SK-N-SH (cell line): ENCODE data around the gene LRAT. TPM values are rescaled to one million over a fixed set of nuclear protein-coding genes. Genes with fewer than 3 reads are reported as not detected.

Experiments used
- CTCF ChIA-PET: fragments of 300-600, 350-600 bp; formaldehyde crosslinking; extraction: SDS; loops from one replicate; lab custom pipeline; 2021; lab: Yijun Ruan, JAX
- POLR2A ChIA-PET: fragments of 350-600 bp; sonication (Branson Sonifier 250); formaldehyde crosslinking; extraction: SDS; loops from one replicate; lab custom pipeline; 2020; ENCODE audit warnings: antibody characterized with exemption, inconsistent platforms; lab: Yijun Ruan, JAX
- DNase-seq: peaks from one replicate; pipeline ENCODE4 v3.0.0; 2012
- H2AFZ ChIP-seq: fragments of 200-600 bp; sonication (generic); 2 replicates; pipeline ENCODE4 v1.8.1; 2016; ENCODE audit warnings: antibody characterized with exemption, mild to moderate bottlenecking, low read depth
- H3F3A ChIP-seq: fragments of 200-600 bp; sonication (generic); replicated peaks from 2 replicates; pipeline ENCODE3; 2016; ENCODE audit warnings: antibody characterized with exemption, mild to moderate bottlenecking; ENCODE audit not compliant: insufficient read depth
- H3K27ac ChIP-seq, 2 experiments: fragments of 200-500 bp in 1 of 2; fragments of 200-600 bp in 1 of 2; sonication (Bioruptor generic) in 1 of 2; sonication (generic), shearing (Covaris generic) in 1 of 2; 2 replicates each; pipeline versions ENCODE4 v1.5.1 to v1.6.1; 2014 to 2016; ENCODE audit warnings: low read depth in 2 of 2, inconsistent platforms in 1 of 2, low read length in 1 of 2, mild to moderate bottlenecking in 1 of 2, mixed read lengths in 1 of 2
- H3K27me3 ChIP-seq: fragments of 200-600 bp; sonication (generic), shearing (Covaris generic); 2 replicates; pipeline ENCODE4 v1.6.1; 2016; ENCODE audit warnings: mixed run types; ENCODE audit not compliant: insufficient read depth
- H3K36me3 ChIP-seq, 2 experiments: fragments of 200-500 bp in 1 of 2; fragments of 200-600 bp in 1 of 2; sonication (Bioruptor generic) in 1 of 2; sonication (generic) in 1 of 2; replicated peaks in 1 of 2; 2 replicates each; pipeline versions ENCODE3 to v1.5.1; 2014 to 2016; ENCODE audit warnings: low read length in 1 of 2, mild to moderate bottlenecking in 1 of 2; ENCODE audit not compliant: insufficient read depth in 2 of 2, control insufficient read depth in 1 of 2
- H3K4me1 ChIP-seq, 2 experiments: fragments of 200-500 bp in 1 of 2; fragments of 200-600 bp in 1 of 2; sonication (Bioruptor generic) in 1 of 2; sonication (generic), shearing (Covaris generic) in 1 of 2; 2 replicates each; pipeline versions ENCODE4 v1.5.1 to v1.6.1; 2014 to 2016; ENCODE audit warnings: low read depth in 1 of 2, low read length in 1 of 2, mixed run types in 1 of 2; ENCODE audit not compliant: insufficient read depth in 2 of 2, control insufficient read depth in 1 of 2
- H3K4me2 ChIP-seq: fragments of 200-600 bp; sonication (generic), shearing (Covaris generic); 2 replicates; pipeline ENCODE4 v1.6.1; 2017; ENCODE audit warnings: mixed run types
- H3K4me3 ChIP-seq, 2 experiments: fragments of 200-500 bp in 1 of 2; fragments of 200-600 bp in 1 of 2; sonication (Bioruptor generic) in 1 of 2; sonication (generic), shearing (Covaris generic) in 1 of 2; 2 replicates each; pipeline versions ENCODE4 v1.5.1 to v1.8.1; 2014 to 2016; ENCODE audit warnings: low read depth in 2 of 2, inconsistent platforms in 1 of 2, low read length in 1 of 2, mild to moderate bottlenecking in 1 of 2, mixed read lengths in 1 of 2, moderate library complexity in 1 of 2
- H3K79me2 ChIP-seq: fragments of 200-600 bp; sonication (generic); 2 replicates; pipeline ENCODE4 v1.8.1; 2017; ENCODE audit warnings: mild to moderate bottlenecking; ENCODE audit not compliant: insufficient read depth
- H3K9ac ChIP-seq: fragments of 200-600 bp; sonication (generic); 2 replicates; pipeline ENCODE4 v1.6.1; 2017; ENCODE audit warnings: mixed run types
- H3K9me2 ChIP-seq: fragments of 200-600 bp; sonication (generic); 2 replicates; pipeline ENCODE4 v1.6.1; 2017; ENCODE audit warnings: mixed run types
- H3K9me3 ChIP-seq: fragments of 200-600 bp; sonication (generic); 2 replicates; pipeline ENCODE4 v1.6.1; 2017; ENCODE audit warnings: mixed run types, mild to moderate bottlenecking, moderate library complexity
- H4K20me1 ChIP-seq: fragments of 200-600 bp; sonication (generic); 2 replicates; pipeline ENCODE4 v1.6.1; 2017; ENCODE audit warnings: mild to moderate bottlenecking, mixed run types; ENCODE audit not compliant: insufficient read depth
- ELF1 ChIP-seq: IDR thresholded peaks from 2 replicates; pipeline ENCODE4 v1.4.0; 2012
- GABPA ChIP-seq: IDR thresholded peaks from 2 replicates; pipeline ENCODE4 v1.4.0; 2012; ENCODE audit warnings: low read depth, mild to moderate bottlenecking
- GATA2 ChIP-seq: sonication (generic); formaldehyde crosslinking; IDR thresholded peaks from 2 replicates; pipeline ENCODE4 v1.5.0; 2020; ENCODE audit warnings: mild to moderate bottlenecking, missing genetic modification reagents
- JUND ChIP-seq: IDR thresholded peaks from 2 replicates; pipeline ENCODE4 v1.4.0; 2012
- MEF2A ChIP-seq: IDR thresholded peaks from 2 replicates; pipeline ENCODE4 v1.4.0; 2012; ENCODE audit warnings: low read depth, borderline replicate concordance
- POLR2AphosphoS5 ChIP-seq: IDR thresholded peaks from 2 replicates; pipeline ENCODE4 v1.6.1; 2012; ENCODE audit warnings: low read depth, low read length
- RCOR1 ChIP-seq: fragments of 150-350 bp; IDR thresholded peaks from 2 replicates; pipeline ENCODE4 v1.6.1; 2017; ENCODE audit warnings: antibody characterized with exemption, low read length
- SIN3A ChIP-seq: IDR thresholded peaks from 2 replicates; pipeline ENCODE4 v1.6.1; 2012; ENCODE audit warnings: low read depth, mild to moderate bottlenecking, low read length, moderate library complexity, borderline replicate concordance
- SMC3 ChIP-seq: IDR thresholded peaks from 2 replicates; pipeline ENCODE4 v1.6.1; 2012; ENCODE audit warnings: low read depth, low read length, improper control_type of control experiment
- TEAD4 ChIP-seq: IDR thresholded peaks from 2 replicates; pipeline ENCODE4 v1.4.0; 2012; ENCODE audit warnings: mild to moderate bottlenecking, borderline replicate concordance; ENCODE audit not compliant: insufficient read depth
- WGBS: methylation state at CpG from one replicate; pipeline ENCODE4 v1.1.6; 2017; ENCODE audit warnings: low lambda C conversion rate; 5-methylcytosine and 5-hydroxymethylcytosine counted together
- polyA plus RNA-seq, 3 experiments: library from polyadenylated mRNA; depleted of rRNA; stranded (reverse); fragments of >200 nt; gene quantifications; 2 replicates each; pipeline ENCODE4 v1.2.3, GENCODE V29; 2012
- TF ChIP-seq, protein P1 (sequence below): IDR thresholded peaks from 2 replicates; pipeline ENCODE4 v1.4.0; 2012; ENCODE audit warnings: low read depth, borderline replicate concordance
- TF ChIP-seq, protein P2 (sequence below): IDR thresholded peaks from 2 replicates; pipeline ENCODE4 v1.4.0; 2012; ENCODE audit warnings: low read depth, borderline replicate concordance
- TF ChIP-seq, protein P3 (sequence below): fragments of 150-350 bp; IDR thresholded peaks from 2 replicates; pipeline ENCODE4 v1.6.1; 2017; ENCODE audit warnings: antibody characterized with exemption, low read length, low read depth, borderline replicate concordance
- TF ChIP-seq, protein P4 (sequence below): IDR thresholded peaks from 2 replicates; pipeline ENCODE4 v1.4.0; 2012; ENCODE audit warnings: low read depth
- TF ChIP-seq, protein P5 (sequence below): IDR thresholded peaks from 2 replicates; pipeline ENCODE4 v1.6.1; 2012; ENCODE audit warnings: mild to moderate bottlenecking, low read depth, low read length, moderate library complexity

LRAT gene
- polyA plus RNA-seq, 1 of the 3 experiments (the other 2 are of a cell fraction): not detected

DNA sequence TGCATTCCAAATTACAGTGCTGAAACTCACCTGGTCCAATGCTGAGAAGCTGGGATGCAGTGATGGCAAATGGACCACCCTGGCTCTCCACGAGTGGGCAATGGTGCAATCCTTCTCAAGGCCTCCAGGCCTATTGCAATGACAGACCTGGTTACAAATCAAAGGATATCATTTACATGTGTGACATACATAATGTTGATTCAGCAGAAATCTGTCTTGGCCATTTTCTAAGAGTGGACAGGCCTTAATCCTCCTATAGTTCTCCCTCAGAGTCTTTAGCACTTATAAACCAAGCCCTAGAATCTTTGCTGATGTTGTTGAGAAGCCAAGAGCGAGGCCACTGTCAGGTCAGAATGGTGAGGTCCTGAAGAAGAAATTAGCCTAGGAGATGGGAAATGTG, 17.1 kb downstream of the LRAT start (continued):
- TF ChIP-seq, protein P1, sequence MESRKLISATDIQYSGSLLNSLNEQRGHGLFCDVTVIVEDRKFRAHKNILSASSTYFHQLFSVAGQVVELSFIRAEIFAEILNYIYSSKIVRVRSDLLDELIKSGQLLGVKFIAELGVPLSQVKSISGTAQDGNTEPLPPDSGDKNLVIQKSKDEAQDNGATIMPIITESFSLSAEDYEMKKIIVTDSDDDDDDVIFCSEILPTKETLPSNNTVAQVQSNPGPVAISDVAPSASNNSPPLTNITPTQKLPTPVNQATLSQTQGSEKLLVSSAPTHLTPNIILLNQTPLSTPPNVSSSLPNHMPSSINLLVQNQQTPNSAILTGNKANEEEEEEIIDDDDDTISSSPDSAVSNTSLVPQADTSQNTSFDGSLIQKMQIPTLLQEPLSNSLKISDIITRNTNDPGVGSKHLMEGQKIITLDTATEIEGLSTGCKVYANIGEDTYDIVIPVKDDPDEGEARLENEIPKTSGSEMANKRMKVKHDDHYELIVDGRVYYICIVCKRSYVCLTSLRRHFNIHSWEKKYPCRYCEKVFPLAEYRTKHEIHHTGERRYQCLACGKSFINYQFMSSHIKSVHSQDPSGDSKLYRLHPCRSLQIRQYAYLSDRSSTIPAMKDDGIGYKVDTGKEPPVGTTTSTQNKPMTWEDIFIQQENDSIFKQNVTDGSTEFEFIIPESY: no peak
- TF ChIP-seq GABPA: no peak

DNA sequence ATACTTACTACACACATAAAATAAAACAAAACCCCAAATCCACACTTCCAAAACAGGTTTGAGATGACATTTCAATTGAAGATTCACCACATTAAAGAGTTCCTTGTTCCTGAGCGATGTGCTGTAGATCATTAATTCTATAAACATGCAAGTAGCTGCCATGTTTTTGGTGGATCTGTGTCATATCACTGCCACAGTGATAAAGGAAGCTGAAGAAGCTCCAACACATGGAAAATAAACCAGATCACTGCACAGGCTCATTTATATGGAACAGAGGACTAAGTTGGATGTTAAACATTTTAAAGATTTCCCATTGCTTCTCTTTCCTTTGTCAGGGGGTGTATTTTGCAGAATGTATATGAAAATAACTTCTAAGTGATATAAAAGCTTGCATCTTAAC, 34.5 kb downstream of the LRAT start:
- no peaks in the 10 kb centered on the region for H4K20me1 ChIP-seq
- H3K4me2 ChIP-seq: no peak overlapping the region
- H3K9me3 ChIP-seq: no peaks in the 10 kb centered on the region
- TF ChIP-seq, protein P2, sequence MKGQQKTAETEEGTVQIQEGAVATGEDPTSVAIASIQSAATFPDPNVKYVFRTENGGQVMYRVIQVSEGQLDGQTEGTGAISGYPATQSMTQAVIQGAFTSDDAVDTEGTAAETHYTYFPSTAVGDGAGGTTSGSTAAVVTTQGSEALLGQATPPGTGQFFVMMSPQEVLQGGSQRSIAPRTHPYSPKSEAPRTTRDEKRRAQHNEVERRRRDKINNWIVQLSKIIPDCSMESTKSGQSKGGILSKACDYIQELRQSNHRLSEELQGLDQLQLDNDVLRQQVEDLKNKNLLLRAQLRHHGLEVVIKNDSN: no peak
- TF ChIP-seq, protein P3, sequence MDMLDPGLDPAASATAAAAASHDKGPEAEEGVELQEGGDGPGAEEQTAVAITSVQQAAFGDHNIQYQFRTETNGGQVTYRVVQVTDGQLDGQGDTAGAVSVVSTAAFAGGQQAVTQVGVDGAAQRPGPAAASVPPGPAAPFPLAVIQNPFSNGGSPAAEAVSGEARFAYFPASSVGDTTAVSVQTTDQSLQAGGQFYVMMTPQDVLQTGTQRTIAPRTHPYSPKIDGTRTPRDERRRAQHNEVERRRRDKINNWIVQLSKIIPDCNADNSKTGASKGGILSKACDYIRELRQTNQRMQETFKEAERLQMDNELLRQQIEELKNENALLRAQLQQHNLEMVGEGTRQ: no peak
- TF ChIP-seq RCOR1: no peak
- no peak for TF ChIP-seq GATA2 (CRISPR knock-in tag)
- TF ChIP-seq POLR2AphosphoS5: no peak
- no peak for TF ChIP-seq TEAD4
- no peak for TF ChIP-seq MEF2A
- TF ChIP-seq SIN3A: no peak
- TF ChIP-seq, protein P4, sequence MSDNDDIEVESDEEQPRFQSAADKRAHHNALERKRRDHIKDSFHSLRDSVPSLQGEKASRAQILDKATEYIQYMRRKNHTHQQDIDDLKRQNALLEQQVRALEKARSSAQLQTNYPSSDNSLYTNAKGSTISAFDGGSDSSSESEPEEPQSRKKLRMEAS: no peak
- no peak for TF ChIP-seq SMC3
- no peak for TF ChIP-seq JUND
- TF ChIP-seq, protein P5, sequence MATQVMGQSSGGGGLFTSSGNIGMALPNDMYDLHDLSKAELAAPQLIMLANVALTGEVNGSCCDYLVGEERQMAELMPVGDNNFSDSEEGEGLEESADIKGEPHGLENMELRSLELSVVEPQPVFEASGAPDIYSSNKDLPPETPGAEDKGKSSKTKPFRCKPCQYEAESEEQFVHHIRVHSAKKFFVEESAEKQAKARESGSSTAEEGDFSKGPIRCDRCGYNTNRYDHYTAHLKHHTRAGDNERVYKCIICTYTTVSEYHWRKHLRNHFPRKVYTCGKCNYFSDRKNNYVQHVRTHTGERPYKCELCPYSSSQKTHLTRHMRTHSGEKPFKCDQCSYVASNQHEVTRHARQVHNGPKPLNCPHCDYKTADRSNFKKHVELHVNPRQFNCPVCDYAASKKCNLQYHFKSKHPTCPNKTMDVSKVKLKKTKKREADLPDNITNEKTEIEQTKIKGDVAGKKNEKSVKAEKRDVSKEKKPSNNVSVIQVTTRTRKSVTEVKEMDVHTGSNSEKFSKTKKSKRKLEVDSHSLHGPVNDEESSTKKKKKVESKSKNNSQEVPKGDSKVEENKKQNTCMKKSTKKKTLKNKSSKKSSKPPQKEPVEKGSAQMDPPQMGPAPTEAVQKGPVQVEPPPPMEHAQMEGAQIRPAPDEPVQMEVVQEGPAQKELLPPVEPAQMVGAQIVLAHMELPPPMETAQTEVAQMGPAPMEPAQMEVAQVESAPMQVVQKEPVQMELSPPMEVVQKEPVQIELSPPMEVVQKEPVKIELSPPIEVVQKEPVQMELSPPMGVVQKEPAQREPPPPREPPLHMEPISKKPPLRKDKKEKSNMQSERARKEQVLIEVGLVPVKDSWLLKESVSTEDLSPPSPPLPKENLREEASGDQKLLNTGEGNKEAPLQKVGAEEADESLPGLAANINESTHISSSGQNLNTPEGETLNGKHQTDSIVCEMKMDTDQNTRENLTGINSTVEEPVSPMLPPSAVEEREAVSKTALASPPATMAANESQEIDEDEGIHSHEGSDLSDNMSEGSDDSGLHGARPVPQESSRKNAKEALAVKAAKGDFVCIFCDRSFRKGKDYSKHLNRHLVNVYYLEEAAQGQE: no peak
- TF ChIP-seq ELF1: no peak
- H3K27ac ChIP-seq: no peak overlapping the region
- H3K36me3 ChIP-seq: no peaks in the 10 kb centered on the region
- H3F3A ChIP-seq: no peaks in the 10 kb centered on the region
- POLR2A ChIA-PET: no interaction called here
- H3K27me3 ChIP-seq: no peaks in the 10 kb centered on the region
- 0% methylated on average over 1 of the region's 1 CpG for WGBS
- no peaks in the 10 kb centered on the region for H3K9me2 ChIP-seq
- H3K79me2 ChIP-seq: no peaks in the 10 kb centered on the region
- no peak for DNase-seq
- no peak overlapping the region for H2AFZ ChIP-seq
- H3K4me1 ChIP-seq: no peaks in the 10 kb centered on the region
- CTCF ChIA-PET: interaction anchor here (0.8 to 2.2 kb wide), 4 partner anchors 10 to 140 kb away, joined by 3 to 10 read pairs (median 4); no protein-coding TSS in a partner anchor
- no peak overlapping the region for H3K9ac ChIP-seq
- no peak overlapping the region for H3K4me3 ChIP-seq
